ENCODE results near the gene RASAL3. TPM values are rescaled to one million over a fixed set of nuclear protein-coding genes. Genes with fewer than 3 reads are reported as not detected.

Gene RASAL3
- total RNA-seq, 6 donors from 2014 or later: 7.1 to 48.2 (median 16.7) TPM

DNA sequence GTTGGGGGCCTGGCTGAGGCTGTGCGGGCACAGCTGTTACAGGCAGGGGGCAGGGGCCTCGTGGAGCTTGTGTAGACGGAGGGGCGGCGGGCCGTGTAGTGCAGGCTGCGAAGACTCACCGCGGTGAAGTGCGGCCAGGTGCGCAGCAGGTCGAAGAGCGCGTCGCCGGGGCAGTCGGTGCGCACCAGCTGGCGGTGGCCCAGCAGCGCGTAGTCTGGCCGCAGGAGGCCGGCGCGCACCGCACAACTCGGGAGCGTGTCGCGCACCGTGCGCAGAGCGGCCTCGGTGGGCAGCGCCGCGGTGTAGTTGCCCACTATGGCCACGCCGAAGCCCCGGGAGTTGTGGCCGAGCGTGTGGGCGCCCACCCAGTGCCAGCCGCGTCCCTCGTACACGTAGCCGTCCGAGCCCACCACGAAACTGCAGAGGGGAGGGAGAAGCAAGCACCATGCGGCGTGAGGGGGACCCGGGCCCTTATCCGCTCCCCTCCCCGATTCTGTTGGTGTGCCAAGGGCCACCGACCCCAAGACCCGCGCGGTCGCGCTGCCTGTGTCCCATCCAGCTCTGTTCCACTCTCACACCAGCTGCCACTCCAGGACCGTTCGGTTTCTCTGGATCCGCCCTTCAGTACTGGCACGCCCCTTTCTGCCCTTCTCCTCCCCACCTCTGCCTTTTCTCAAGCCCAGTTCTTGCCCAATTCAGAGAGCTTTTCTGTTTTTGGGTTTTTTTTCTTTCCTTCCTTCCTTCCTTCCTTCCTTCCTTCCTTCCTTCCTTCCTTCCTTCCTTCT lies 5.4 kb upstream of the RASAL3 start:
- DNase-seq (peak in 1 of 2 donors; percentile 86), ATAC-seq (ENCODE audit: low FRiP score in 2 of 2) (peak in 1 of 2 donors; percentile 78)
- TF ChIP-seq POLR2A (IDR thresholded peaks at IDR 0.05): no peak
- TF ChIP-seq, protein P1, sequence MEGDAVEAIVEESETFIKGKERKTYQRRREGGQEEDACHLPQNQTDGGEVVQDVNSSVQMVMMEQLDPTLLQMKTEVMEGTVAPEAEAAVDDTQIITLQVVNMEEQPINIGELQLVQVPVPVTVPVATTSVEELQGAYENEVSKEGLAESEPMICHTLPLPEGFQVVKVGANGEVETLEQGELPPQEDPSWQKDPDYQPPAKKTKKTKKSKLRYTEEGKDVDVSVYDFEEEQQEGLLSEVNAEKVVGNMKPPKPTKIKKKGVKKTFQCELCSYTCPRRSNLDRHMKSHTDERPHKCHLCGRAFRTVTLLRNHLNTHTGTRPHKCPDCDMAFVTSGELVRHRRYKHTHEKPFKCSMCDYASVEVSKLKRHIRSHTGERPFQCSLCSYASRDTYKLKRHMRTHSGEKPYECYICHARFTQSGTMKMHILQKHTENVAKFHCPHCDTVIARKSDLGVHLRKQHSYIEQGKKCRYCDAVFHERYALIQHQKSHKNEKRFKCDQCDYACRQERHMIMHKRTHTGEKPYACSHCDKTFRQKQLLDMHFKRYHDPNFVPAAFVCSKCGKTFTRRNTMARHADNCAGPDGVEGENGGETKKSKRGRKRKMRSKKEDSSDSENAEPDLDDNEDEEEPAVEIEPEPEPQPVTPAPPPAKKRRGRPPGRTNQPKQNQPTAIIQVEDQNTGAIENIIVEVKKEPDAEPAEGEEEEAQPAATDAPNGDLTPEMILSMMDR (IDR thresholded peaks at IDR 0.05): no peak
- TF ChIP-seq EP300 (IDR thresholded peaks at IDR 0.05): no peak
- no peak for TF ChIP-seq POLR2AphosphoS5 (IDR thresholded peaks at IDR 0.05)
- Histone ChIP-seq H3K4me3 (peak overlapping the region in 3 of 4 donors; percentile 28 to 50 (median 44)), H3K36me3 (no peaks in the 10 kb centered on the region), H3K27me3 (peaks cover 0 to 10% (median 4%) of the 10 kb centered on the region in 4 donors), H3K27ac (peak overlapping the region in 2 of 4 donors; percentile 14 to 36), H3K9me3 (no peaks in the 10 kb centered on the region), H3K4me1 (peaks cover 9 to 32% (median 17%) of the 10 kb centered on the region in 4 donors)
- WGBS, 2 donors: 5% methylated on average over 15 to 34 of the region's 65 CpGs

DNA sequence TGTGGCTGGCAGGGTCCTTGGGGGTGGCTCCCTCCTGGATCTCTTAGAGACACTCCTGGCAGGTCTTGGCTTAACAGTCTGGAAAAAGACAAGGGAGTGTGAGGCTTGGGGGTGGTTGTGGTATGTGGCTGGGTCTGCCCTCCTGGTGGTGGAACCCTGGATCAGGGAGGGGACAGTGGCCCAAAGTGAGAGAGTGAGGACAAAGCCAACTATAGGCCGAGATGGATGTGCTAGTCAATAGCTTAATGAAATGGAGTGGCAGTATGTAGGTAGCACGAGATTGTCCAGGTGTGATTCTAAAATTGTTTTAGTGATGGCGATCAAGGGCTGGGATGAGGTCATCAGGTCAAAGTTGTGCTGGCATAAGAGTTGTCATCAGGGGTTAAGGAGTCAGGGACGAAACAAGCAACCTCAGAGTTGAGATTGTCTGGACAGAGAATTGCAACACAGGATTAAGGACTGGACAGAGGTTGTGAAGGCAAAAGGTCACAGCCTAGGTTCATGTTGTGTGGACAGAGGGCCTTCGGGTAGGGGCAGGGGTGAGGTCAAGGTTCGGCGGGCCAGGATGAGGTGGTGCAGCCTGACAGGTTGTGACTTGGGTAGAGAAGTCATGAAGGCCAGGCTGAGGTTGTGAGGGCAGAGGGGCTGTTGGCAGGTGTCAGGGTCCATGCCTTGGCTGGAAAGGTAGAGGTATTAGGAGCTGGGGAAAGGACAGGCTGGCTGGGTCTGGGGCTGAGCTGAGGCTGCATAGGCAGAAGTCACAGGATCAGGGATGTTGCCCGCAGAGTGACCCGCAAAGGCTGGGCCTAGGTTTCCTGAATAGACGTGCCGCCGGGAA lies 4.5 kb upstream of the RASAL3 start:
- H3K4me3 ChIP-seq: peak overlapping the region in 3 of 4 donors; percentile 28 to 50 (median 44)
- 51 to 55% methylated on average over 12 of the region's 12 CpGs for WGBS, 2 donors
- peak overlapping the region in 1 of 4 donors; percentile 36 for H3K27ac ChIP-seq
- H3K9me3 ChIP-seq: no peaks in the 10 kb centered on the region
- DNase-seq (no peak), ATAC-seq (ENCODE audit: low FRiP score in 2 of 2) (no peak)
- TF ChIP-seq, protein P1 (IDR thresholded peaks at IDR 0.05): no peak
- no peak for TF ChIP-seq EP300 (IDR thresholded peaks at IDR 0.05)
- no peak for TF ChIP-seq POLR2A (IDR thresholded peaks at IDR 0.05)
- TF ChIP-seq POLR2AphosphoS5 (IDR thresholded peaks at IDR 0.05): no peak
- H3K4me1 ChIP-seq: peaks cover 9 to 36% (median 18%) of the 10 kb centered on the region in 4 donors
- peaks cover 0 to 10% (median 5%) of the 10 kb centered on the region in 4 donors for H3K27me3 ChIP-seq
- H3K36me3 ChIP-seq: no peaks in the 10 kb centered on the region

DNA sequence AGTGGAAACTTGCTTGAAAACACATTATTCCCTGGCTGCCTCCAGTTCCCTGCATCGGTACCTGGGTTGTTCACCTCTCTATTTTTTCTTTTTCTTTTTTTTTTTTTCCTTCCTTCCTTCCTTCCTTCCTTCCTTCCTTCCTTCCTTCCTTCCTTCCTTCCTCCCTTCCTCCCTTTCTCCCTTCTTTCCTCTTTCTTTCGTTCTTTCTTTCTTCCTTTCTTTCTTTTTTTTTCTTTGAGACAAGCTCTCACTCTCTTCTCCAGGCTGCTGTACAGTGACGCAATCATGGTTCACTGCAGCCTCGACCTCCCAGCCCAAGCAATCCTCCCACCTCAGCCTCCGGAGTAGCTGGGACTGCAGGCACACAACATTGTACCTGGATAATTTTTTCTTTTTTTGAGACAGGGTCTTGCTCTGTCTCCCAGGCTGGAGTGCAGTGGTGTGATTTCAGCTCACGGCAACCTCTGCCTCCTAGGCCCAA lies 3.4 kb upstream of the RASAL3 start:
- peaks cover 9 to 36% (median 18%) of the 10 kb centered on the region in 4 donors for H3K4me1 ChIP-seq
- H3K27me3 ChIP-seq: peaks cover 0 to 10% (median 5%) of the 10 kb centered on the region in 4 donors

More for the DNA sequence above, 3.4 kb upstream of the RASAL3 start:
- TF ChIP-seq POLR2A (IDR thresholded peaks at IDR 0.05) (no peak), POLR2AphosphoS5 (IDR thresholded peaks at IDR 0.05) (no peak), EP300 (IDR thresholded peaks at IDR 0.05) (no peak)
- TF ChIP-seq, protein P1 (IDR thresholded peaks at IDR 0.05): no peak
- DNase-seq: no peak
- no peaks in the 10 kb centered on the region for H3K36me3 ChIP-seq
- no peak overlapping the region for H3K4me3 ChIP-seq
- no peaks in the 10 kb centered on the region for H3K9me3 ChIP-seq
- no peak for ATAC-seq (ENCODE audit: low FRiP score in 2 of 2)
- 78 to 87% methylated on average over 6 of the region's 6 CpGs for WGBS, 2 donors
- no peak overlapping the region for H3K27ac ChIP-seq

Data from upper lobe of left lung (tissue), 6 donors.